Measurements from ENCODE around the gene WDR90. TPM values are rescaled to one million over a fixed set of nuclear protein-coding genes. Genes with fewer than 3 reads are reported as not detected.

Gene WDR90
- total and polyA plus RNA-seq, 2 experiments from 2014 or later = 25.9 to 42.2 TPM

DNA sequence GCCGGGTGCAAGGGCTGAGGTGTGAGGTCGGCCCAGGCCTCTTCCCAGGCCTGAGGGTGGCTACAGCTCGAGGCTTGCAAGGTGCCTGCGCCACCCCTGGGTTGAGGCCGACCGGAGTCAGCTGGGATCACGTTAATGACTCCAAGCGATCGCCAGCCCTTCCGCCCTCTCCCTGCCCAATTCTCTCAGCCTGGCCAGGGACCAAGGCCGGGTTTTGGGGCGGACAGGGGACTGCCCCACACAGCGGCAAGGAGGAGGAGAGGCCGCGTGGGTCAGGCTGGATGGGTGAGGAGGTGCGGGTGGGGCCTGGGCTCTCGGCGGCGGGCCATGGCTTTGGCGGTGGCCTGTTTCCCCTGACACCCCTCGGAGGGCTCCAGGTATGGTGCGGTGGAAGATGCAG, 44.2 kb downstream of the WDR90 start (continued):
- TF ChIP-seq, protein P1, sequence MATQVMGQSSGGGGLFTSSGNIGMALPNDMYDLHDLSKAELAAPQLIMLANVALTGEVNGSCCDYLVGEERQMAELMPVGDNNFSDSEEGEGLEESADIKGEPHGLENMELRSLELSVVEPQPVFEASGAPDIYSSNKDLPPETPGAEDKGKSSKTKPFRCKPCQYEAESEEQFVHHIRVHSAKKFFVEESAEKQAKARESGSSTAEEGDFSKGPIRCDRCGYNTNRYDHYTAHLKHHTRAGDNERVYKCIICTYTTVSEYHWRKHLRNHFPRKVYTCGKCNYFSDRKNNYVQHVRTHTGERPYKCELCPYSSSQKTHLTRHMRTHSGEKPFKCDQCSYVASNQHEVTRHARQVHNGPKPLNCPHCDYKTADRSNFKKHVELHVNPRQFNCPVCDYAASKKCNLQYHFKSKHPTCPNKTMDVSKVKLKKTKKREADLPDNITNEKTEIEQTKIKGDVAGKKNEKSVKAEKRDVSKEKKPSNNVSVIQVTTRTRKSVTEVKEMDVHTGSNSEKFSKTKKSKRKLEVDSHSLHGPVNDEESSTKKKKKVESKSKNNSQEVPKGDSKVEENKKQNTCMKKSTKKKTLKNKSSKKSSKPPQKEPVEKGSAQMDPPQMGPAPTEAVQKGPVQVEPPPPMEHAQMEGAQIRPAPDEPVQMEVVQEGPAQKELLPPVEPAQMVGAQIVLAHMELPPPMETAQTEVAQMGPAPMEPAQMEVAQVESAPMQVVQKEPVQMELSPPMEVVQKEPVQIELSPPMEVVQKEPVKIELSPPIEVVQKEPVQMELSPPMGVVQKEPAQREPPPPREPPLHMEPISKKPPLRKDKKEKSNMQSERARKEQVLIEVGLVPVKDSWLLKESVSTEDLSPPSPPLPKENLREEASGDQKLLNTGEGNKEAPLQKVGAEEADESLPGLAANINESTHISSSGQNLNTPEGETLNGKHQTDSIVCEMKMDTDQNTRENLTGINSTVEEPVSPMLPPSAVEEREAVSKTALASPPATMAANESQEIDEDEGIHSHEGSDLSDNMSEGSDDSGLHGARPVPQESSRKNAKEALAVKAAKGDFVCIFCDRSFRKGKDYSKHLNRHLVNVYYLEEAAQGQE (IDR thresholded peaks at IDR 0.05; ENCODE audit: unreplicated experiment) = no peak
- peak; percentile 43 for TF ChIP-seq EZH2 (IDR thresholded peaks at IDR 0.05; ENCODE audit: low read depth, unreplicated experiment)

DNA sequence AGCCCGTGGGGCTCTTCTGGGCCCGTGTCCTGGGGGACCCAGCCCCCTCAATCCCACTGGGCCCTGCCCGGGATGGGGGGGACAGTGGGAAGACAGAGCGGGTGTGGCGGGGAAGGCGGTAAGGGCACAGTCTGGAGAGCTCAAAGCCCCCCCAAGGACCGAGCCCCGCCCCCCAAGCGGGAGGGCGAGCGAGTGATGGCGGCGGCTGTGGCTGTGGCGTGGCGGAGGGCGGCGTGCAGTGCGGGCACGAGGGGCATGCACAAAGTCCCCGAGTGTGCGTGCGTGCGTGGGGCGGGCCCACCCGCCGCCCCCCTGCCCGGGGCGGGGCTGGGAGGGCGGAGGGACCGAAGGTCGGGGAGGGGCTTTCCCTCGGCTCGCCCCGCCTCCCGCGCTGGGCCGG, 44.6 kb downstream of the WDR90 start:
- Histone ChIP-seq H3K4me3 (peak overlapping the region; percentile 68), H3K36me3 (ENCODE audit: insufficient read depth) (no peaks in the 10 kb centered on the region), H3K27me3 (ENCODE audit: insufficient read depth) (peaks cover 68% of the 10 kb centered on the region), H3K4me1 (ENCODE audit: insufficient read depth) (no peaks in the 10 kb centered on the region; the same call in 1 of the 2 replicates), H2AFZ (no peak overlapping the region), H3K79me2 (replicated peaks; ENCODE audit: insufficient read depth) (no peaks in the 10 kb centered on the region; the same call in 1 of the 2 replicates), H3K27ac (ENCODE audit: low read depth) (no peak overlapping the region), H4K20me1 (replicated peaks; ENCODE audit: insufficient read depth) (no peaks in the 10 kb centered on the region; the same call in 1 of the 2 replicates), H3F3A (replicated peaks; ENCODE audit: low read depth) (0 out of 2 replicates have a peak, but pooled peaks cover 3% of the 10 kb centered on the region), H3K4me2 (peak overlapping the region; percentile 85), H3K9me2 (ENCODE audit: insufficient read depth) (no peaks in the 10 kb centered on the region)
- Mint-ChIP-seq H3K4me3 (peak overlapping the region; percentile 62; the same call in 2 of the 3 replicates), H3K36me3 (ENCODE audit: low read depth) (no peaks in the 10 kb centered on the region), H3K27ac (no peak overlapping the region), H3K4me1 (peaks cover 3% of the 10 kb centered on the region; the same call in 2 of the 3 replicates), H3K27me3 (ENCODE audit: insufficient read depth, low read depth, poor library complexity) (peaks cover 51% of the 10 kb centered on the region), H3K9me3 (no peaks in the 10 kb centered on the region; the same call in 1 of the 3 replicates)
- ATAC-seq = peak; percentile 1; the same call in 2 of the 3 replicates
- TF ChIP-seq EZH2 (IDR thresholded peaks at IDR 0.05; ENCODE audit: low read depth, unreplicated experiment) = peak; percentile 14
- TF ChIP-seq CREB1 (CRISPR knock-in tag; IDR thresholded peaks at IDR 0.05; ENCODE audit: low read depth) = no peak
- DNase-seq (ENCODE audit: low spot score) = no peak

DNA sequence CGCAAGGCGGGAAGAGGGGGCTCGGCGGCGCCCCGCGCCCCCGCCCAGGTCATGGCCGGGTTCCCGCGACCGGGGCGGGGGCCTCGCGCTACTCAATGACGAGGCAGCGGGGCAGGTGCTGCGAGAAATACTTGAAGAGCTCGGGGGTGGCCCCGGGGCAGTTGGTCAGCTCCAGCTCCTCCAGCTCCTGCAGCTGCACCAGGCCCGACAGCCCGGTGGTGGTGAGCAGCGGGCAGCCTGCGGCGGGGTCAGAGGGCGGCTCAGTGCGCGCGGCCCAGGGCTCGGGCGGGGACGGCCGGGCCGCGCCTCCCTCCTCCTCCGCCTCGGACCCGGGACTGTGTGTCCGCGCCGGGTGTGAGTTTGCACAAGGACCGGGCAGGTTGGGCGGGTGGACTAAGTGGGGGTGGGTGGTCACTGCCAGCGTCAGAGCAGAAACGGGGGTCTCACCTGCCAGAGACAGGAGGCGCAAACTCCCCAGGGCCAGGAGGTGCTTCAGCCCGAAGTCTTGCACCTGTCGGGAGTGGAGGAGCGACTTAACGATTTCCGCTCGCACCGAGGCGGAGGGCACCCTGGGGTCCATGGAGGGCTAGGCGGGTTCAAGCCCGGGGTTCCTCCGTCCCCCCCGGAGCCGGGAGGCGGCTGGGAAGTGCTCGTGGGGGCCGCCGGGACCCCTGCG, 45.2 kb downstream of the WDR90 start:
- Histone ChIP-seq H3K4me3 (peak overlapping the region; percentile 68), H3K27me3 (ENCODE audit: insufficient read depth) (peaks cover 74% of the 10 kb centered on the region), H2AFZ (no peak overlapping the region), H4K20me1 (replicated peaks; ENCODE audit: insufficient read depth) (no peaks in the 10 kb centered on the region; the same call in 1 of the 2 replicates), H3K36me3 (ENCODE audit: insufficient read depth) (no peaks in the 10 kb centered on the region), H3K4me1 (ENCODE audit: insufficient read depth) (no peaks in the 10 kb centered on the region; the same call in 1 of the 2 replicates), H3K9me2 (ENCODE audit: insufficient read depth) (no peaks in the 10 kb centered on the region), H3K27ac (ENCODE audit: low read depth) (no peak overlapping the region), H3K4me2 (peak overlapping the region; percentile 85), H3K79me2 (replicated peaks; ENCODE audit: insufficient read depth) (no peaks in the 10 kb centered on the region; the same call in 1 of the 2 replicates), H3F3A (replicated peaks; ENCODE audit: low read depth) (0 out of 2 replicates have a peak, but pooled peaks cover 3% of the 10 kb centered on the region)
- H3K9me3 Mint-ChIP-seq = no peaks in the 10 kb centered on the region; the same call in 1 of the 3 replicates
- ATAC-seq (peak; percentile 20), DNase-seq (ENCODE audit: low spot score) (peak; percentile 68)
- H3K27me3 Mint-ChIP-seq (ENCODE audit: insufficient read depth, low read depth, poor library complexity) = peaks cover 52% of the 10 kb centered on the region
- H3K4me3 Mint-ChIP-seq = peak overlapping the region; percentile 75
- TF ChIP-seq ZNF331 (CRISPR knock-in tag; IDR thresholded peaks at IDR 0.05; ENCODE audit: low read depth) = no peak
- TF ChIP-seq EZH2phosphoT487 (IDR thresholded peaks at IDR 0.05; ENCODE audit: unreplicated experiment) = no peak
- TF ChIP-seq JUNB (IDR thresholded peaks at IDR 0.05; ENCODE audit: unreplicated experiment) = no peak
- peak; percentile 44 for TF ChIP-seq EZH2 (IDR thresholded peaks at IDR 0.05; ENCODE audit: low read depth, unreplicated experiment)
- TF ChIP-seq, protein P1 (IDR thresholded peaks at IDR 0.05; ENCODE audit: unreplicated experiment) = no peak
- TF ChIP-seq, protein P2, sequence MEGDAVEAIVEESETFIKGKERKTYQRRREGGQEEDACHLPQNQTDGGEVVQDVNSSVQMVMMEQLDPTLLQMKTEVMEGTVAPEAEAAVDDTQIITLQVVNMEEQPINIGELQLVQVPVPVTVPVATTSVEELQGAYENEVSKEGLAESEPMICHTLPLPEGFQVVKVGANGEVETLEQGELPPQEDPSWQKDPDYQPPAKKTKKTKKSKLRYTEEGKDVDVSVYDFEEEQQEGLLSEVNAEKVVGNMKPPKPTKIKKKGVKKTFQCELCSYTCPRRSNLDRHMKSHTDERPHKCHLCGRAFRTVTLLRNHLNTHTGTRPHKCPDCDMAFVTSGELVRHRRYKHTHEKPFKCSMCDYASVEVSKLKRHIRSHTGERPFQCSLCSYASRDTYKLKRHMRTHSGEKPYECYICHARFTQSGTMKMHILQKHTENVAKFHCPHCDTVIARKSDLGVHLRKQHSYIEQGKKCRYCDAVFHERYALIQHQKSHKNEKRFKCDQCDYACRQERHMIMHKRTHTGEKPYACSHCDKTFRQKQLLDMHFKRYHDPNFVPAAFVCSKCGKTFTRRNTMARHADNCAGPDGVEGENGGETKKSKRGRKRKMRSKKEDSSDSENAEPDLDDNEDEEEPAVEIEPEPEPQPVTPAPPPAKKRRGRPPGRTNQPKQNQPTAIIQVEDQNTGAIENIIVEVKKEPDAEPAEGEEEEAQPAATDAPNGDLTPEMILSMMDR (conservative IDR thresholded peaks at IDR 0.05; ENCODE audit: low read depth in 2 of 2) = no peak
- no peaks in the 10 kb centered on the region for H3K36me3 Mint-ChIP-seq (ENCODE audit: low read depth)
- H3K4me1 Mint-ChIP-seq = peaks cover 3% of the 10 kb centered on the region; the same call in 2 of the 3 replicates
- H3K27ac Mint-ChIP-seq = no peak overlapping the region
